CD4-positive, alpha-beta T cell treated with Interleukin-17A for 4 hours (primary cell): Measurements from ENCODE around the gene ASB7.

Source experiments
- DNase-seq: peaks from one replicate; pipeline ENCODE4 v3.0.0-alpha.2; 2020; ENCODE audit warnings: mixed read lengths

Gene ASB7

GRCh38 chr15:100687582-100688141 is 85.3 kb downstream of the ASB7 start:
- DNase-seq, result no peak

- no peak for DNase-seq
Observed at GRCh38 chr15:100688549-100689120, 86.2 kb downstream of the ASB7 start.

GRCh38 chr15:100689131-100689899 is 86.9 kb downstream of the ASB7 start:
- no peak for DNase-seq

GRCh38 chr15:100690032-100690794 is 87.8 kb downstream of the ASB7 start:
- DNase-seq, result no peak

- DNase-seq, result no peak
Observed at GRCh38 chr15:100690795-100691158, 88.4 kb downstream of the ASB7 start.

GRCh38 chr15:100691321-100691720 is 88.9 kb downstream of the ASB7 start:
- no peak for DNase-seq

- no peak for DNase-seq
Observed at GRCh38 chr15:100692246-100692645, 89.9 kb downstream of the ASB7 start.

- DNase-seq, result no peak
Observed at GRCh38 chr15:100692671-100693070, 90.3 kb downstream of the ASB7 start.

- no peak for DNase-seq
Observed at GRCh38 chr15:100693451-100693850, 91.1 kb downstream of the ASB7 start.

- DNase-seq, result no peak
Observed at GRCh38 chr15:100694381-100695021, 92.1 kb downstream of the ASB7 start.

GRCh38 chr15:100695048-100695447 is 92.7 kb downstream of the ASB7 start:
- DNase-seq, result no peak

GRCh38 chr15:100696452-100696851 is 94.1 kb downstream of the ASB7 start:
- DNase-seq, result no peak
